ENCODE results near the gene ATP1A1.

ATP1A1 gene

GRCh38 chr1:116382321-116382720 lies 9.3 kb downstream of the ATP1A1 start:
- Mint-ChIP-seq H3K4me3 (no peak overlapping the region), H3K27ac (no peak overlapping the region), H3K36me3 (peaks cover 3% of the 10 kb centered on the region), H3K4me1 (peaks cover 38% of the 10 kb centered on the region), H3K27me3 (no peaks in the 10 kb centered on the region), H3K9me3 (no peaks in the 10 kb centered on the region)
- no peak for DNase-seq (ENCODE audit: low spot score in 2 of 2)
- no peak for ATAC-seq (ENCODE audit: low read depth)

DNA sequence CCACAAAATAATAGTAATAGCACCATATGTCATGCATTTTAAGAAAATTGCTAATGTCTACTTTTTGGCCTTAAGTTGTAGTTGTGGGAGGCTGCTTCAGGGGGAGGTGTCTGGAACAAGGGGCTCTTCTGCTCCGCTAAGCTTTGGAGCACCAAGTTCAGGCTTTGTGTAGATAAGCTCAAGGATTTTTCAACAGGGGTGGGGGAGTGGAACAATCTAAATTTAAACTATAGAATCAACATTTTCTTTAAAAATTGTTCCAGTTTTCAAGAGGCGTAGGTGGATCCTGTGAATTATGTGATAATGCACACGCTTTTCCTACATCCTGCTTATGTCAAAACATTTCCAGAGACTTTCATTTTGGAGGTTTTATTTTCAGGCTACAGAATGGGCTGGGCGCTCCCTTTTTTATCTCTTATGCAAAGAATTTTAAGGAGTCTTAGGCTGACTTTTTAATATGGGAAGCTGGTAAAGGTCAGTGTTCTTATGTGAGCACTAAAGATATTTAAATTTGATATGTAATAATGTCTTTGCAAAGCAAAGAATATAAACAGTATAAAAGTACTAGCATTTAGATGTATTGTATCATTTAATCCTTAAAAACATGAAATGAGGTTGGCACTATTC lies 9.9 kb downstream of the ATP1A1 start:
- peaks cover 32% of the 10 kb centered on the region for H3K4me1 Mint-ChIP-seq
- DNase-seq (ENCODE audit: low spot score in 2 of 2): no peak
- H3K27ac Mint-ChIP-seq: no peak overlapping the region
- no peak overlapping the region for H3K4me3 Mint-ChIP-seq
- peaks cover 7% of the 10 kb centered on the region for H3K36me3 Mint-ChIP-seq
- H3K27me3 Mint-ChIP-seq: no peaks in the 10 kb centered on the region
- ATAC-seq (ENCODE audit: low read depth): no peak
- no peaks in the 10 kb centered on the region for H3K9me3 Mint-ChIP-seq

GRCh38 chr1:116386042-116386441 lies 13.0 kb downstream of the ATP1A1 start:
- peaks cover 15% of the 10 kb centered on the region for H3K4me1 Mint-ChIP-seq
- DNase-seq (ENCODE audit: low spot score in 2 of 2): no peak

DNA sequence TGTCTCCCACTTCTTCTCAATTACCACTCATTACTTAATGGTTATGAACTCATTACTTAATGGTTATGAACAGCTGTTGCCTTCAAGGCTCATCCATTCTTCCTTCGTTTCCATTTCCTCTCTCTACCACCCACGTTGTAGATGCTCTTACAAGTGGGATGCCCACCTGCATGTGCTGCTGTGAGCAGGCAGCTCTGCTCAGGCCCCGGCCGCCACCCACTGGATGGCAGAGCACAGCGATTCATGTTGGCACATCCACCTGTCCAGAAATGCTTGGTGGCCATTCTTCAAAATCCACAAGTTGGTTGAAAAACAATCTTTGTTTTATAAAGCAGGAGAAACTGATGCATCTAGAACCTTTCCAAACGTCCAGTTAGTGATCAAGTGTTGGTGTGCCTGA lies 14.5 kb downstream of the ATP1A1 start:
- Mint-ChIP-seq H3K36me3 (peaks cover 34% of the 10 kb centered on the region), H3K9me3 (no peaks in the 10 kb centered on the region), H3K27me3 (no peaks in the 10 kb centered on the region), H3K4me3 (no peak overlapping the region), H3K27ac (no peak overlapping the region), H3K4me1 (peaks cover 10% of the 10 kb centered on the region)
- ATAC-seq (ENCODE audit: low read depth) (no peak), DNase-seq (ENCODE audit: low spot score in 2 of 2) (no peak)

More at GRCh38 chr1:116386042-116386441, 13.0 kb downstream of the ATP1A1 start:
- Mint-ChIP-seq H3K4me3 (no peak overlapping the region), H3K27ac (no peak overlapping the region), H3K9me3 (no peaks in the 10 kb centered on the region), H3K27me3 (no peaks in the 10 kb centered on the region), H3K36me3 (peaks cover 28% of the 10 kb centered on the region)
- no peak for ATAC-seq (ENCODE audit: low read depth)

- Mint-ChIP-seq H3K4me1 (peaks cover 8% of the 10 kb centered on the region), H3K4me3 (no peak overlapping the region), H3K27me3 (no peaks in the 10 kb centered on the region), H3K36me3 (peaks cover 37% of the 10 kb centered on the region), H3K9me3 (no peaks in the 10 kb centered on the region), H3K27ac (no peak overlapping the region)
- DNase-seq (ENCODE audit: low spot score in 2 of 2) (no peak), ATAC-seq (ENCODE audit: low read depth) (no peak)
Observed at GRCh38 chr1:116388122-116388521, 15.1 kb downstream of the ATP1A1 start.

GRCh38 chr1:116389013-116389412 lies 16.0 kb downstream of the ATP1A1 start:
- peaks cover 38% of the 10 kb centered on the region for H3K36me3 Mint-ChIP-seq
- DNase-seq (ENCODE audit: low spot score in 2 of 2) (no peak), ATAC-seq (ENCODE audit: low read depth) (no peak)
- peaks cover 5% of the 10 kb centered on the region for H3K4me1 Mint-ChIP-seq
- peak overlapping the region; percentile 65 for H3K27ac Mint-ChIP-seq
- H3K27me3 Mint-ChIP-seq: no peaks in the 10 kb centered on the region
- no peaks in the 10 kb centered on the region for H3K9me3 Mint-ChIP-seq
- no peak overlapping the region for H3K4me3 Mint-ChIP-seq

DNA sequence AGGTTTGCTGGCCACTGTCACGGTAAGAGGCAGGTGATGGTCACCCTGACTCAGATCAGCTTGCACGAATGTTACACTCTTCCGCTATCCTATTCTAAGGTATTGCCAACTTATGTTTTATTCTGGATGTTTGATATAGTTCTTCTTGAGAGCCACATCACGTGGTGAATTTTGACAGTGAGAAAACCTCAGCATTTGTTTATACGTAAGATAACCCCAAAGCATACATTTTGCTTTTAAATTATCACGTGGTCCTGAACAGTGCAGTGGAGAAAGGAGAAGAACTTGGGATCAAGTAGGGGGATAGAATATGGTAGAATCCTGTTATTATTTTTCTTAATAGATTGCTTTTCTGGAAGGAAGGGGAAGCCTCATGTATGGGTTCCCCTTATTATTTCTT lies 16.6 kb downstream of the ATP1A1 start:
- peaks cover 5% of the 10 kb centered on the region for H3K4me1 Mint-ChIP-seq
- ATAC-seq (ENCODE audit: low read depth) (no peak), DNase-seq (ENCODE audit: low spot score in 2 of 2) (no peak)
- no peaks in the 10 kb centered on the region for H3K27me3 Mint-ChIP-seq
- peak overlapping the region; percentile 65 for H3K27ac Mint-ChIP-seq
- no peak overlapping the region for H3K4me3 Mint-ChIP-seq
- peaks cover 38% of the 10 kb centered on the region for H3K36me3 Mint-ChIP-seq
- H3K9me3 Mint-ChIP-seq: no peaks in the 10 kb centered on the region

GRCh38 chr1:116390195-116390594 lies 17.2 kb downstream of the ATP1A1 start:
- H3K36me3 Mint-ChIP-seq: peaks cover 41% of the 10 kb centered on the region
- DNase-seq (ENCODE audit: low spot score in 2 of 2): no peak
- no peaks in the 10 kb centered on the region for H3K9me3 Mint-ChIP-seq
- ATAC-seq (ENCODE audit: low read depth): peak; percentile 35
- no peak overlapping the region for H3K27ac Mint-ChIP-seq
- peaks cover 5% of the 10 kb centered on the region for H3K4me1 Mint-ChIP-seq
- no peaks in the 10 kb centered on the region for H3K27me3 Mint-ChIP-seq
- no peak overlapping the region for H3K4me3 Mint-ChIP-seq

- Mint-ChIP-seq H3K36me3 (peaks cover 41% of the 10 kb centered on the region), H3K4me3 (no peak overlapping the region), H3K9me3 (no peaks in the 10 kb centered on the region), H3K27ac (peak overlapping the region; percentile 39), H3K27me3 (no peaks in the 10 kb centered on the region), H3K4me1 (peaks cover 5% of the 10 kb centered on the region)
- DNase-seq (ENCODE audit: low spot score in 2 of 2): no peak
- ATAC-seq (ENCODE audit: low read depth): no peak
Observed at GRCh38 chr1:116391185-116391584, 18.1 kb downstream of the ATP1A1 start.

DNA sequence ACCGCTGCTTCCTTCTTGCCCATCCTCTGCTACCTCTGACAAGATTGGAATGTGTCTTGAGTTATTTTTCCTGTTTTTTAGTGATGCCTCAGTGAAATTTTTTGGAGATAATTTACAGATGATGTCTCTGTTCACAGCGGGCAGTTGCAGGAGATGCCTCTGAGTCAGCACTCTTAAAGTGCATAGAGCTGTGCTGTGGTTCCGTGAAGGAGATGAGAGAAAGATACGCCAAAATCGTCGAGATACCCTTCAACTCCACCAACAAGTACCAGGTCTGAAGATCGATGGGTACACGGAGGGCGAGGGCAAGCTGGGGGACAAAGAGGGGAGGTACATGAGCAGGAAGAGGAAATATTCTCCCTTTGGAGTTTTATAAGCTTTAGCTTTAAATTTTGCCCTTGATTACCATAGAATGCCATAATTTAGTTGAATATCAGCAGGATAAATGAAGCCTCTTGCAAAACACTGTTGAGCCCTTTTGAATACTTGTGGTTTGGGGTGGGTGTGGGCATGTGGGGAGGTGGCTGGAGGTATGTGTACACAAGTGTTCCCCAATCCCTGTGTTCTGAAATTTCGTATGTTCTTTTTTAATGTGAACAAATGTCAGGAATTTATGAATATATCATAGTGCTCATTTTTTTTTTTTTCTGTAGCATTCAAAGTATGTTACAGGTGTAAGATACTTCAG lies 19.8 kb downstream of the ATP1A1 start:
- DNase-seq (ENCODE audit: low spot score in 2 of 2): no peak
- no peaks in the 10 kb centered on the region for H3K9me3 Mint-ChIP-seq
- ATAC-seq (ENCODE audit: low read depth): no peak
- H3K36me3 Mint-ChIP-seq: peaks cover 53% of the 10 kb centered on the region
- H3K27ac Mint-ChIP-seq: peak overlapping the region; percentile 26
- no peak overlapping the region for H3K4me3 Mint-ChIP-seq
- H3K4me1 Mint-ChIP-seq: peaks cover 5% of the 10 kb centered on the region
- H3K27me3 Mint-ChIP-seq: no peaks in the 10 kb centered on the region

DNA sequence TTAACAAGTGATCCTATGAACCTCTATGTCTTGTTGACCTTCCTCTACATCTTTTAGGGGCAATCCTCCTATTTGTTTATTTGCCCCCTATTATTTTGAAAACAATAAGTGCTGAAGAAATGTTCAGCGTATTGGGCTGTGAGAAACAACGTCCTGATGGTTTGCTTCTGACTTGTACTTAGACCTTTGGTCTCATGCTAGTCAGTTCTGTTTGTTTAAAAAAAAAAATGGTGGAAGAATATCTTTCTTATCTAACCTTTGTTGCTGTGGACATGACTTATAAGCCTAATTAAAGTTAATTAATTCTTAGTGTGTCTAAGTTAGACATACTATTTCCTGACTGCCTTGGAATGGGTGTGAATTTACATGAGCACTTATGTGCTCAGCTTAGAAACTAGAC lies 20.7 kb downstream of the ATP1A1 start:
- H3K27ac Mint-ChIP-seq: peak overlapping the region; percentile 5
- ATAC-seq (ENCODE audit: low read depth) (no peak), DNase-seq (ENCODE audit: low spot score in 2 of 2) (no peak)
- no peak overlapping the region for H3K4me3 Mint-ChIP-seq
- no peaks in the 10 kb centered on the region for H3K27me3 Mint-ChIP-seq
- no peaks in the 10 kb centered on the region for H3K9me3 Mint-ChIP-seq
- H3K4me1 Mint-ChIP-seq: peaks cover 5% of the 10 kb centered on the region
- peaks cover 52% of the 10 kb centered on the region for H3K36me3 Mint-ChIP-seq

- H3K36me3 Mint-ChIP-seq: peaks cover 54% of the 10 kb centered on the region
- DNase-seq (ENCODE audit: low spot score in 2 of 2) (no peak), ATAC-seq (ENCODE audit: low read depth) (no peak)
- H3K9me3 Mint-ChIP-seq: no peaks in the 10 kb centered on the region
- H3K4me3 Mint-ChIP-seq: no peak overlapping the region
- no peaks in the 10 kb centered on the region for H3K27me3 Mint-ChIP-seq
- H3K27ac Mint-ChIP-seq: peak overlapping the region; percentile 5
- peaks cover 4% of the 10 kb centered on the region for H3K4me1 Mint-ChIP-seq
Observed at GRCh38 chr1:116394270-116394669, 21.2 kb downstream of the ATP1A1 start.

GRCh38 chr1:116396769-116397168 lies 23.7 kb downstream of the ATP1A1 start:
- no peaks in the 10 kb centered on the region for H3K9me3 Mint-ChIP-seq
- H3K4me1 Mint-ChIP-seq: no peaks in the 10 kb centered on the region
- no peak for ATAC-seq (ENCODE audit: low read depth)
- H3K4me3 Mint-ChIP-seq: no peak overlapping the region
- H3K36me3 Mint-ChIP-seq: peaks cover 59% of the 10 kb centered on the region
- peak overlapping the region; percentile 19 for H3K27ac Mint-ChIP-seq
- no peak for DNase-seq (ENCODE audit: low spot score in 2 of 2)
- H3K27me3 Mint-ChIP-seq: no peaks in the 10 kb centered on the region

DNA sequence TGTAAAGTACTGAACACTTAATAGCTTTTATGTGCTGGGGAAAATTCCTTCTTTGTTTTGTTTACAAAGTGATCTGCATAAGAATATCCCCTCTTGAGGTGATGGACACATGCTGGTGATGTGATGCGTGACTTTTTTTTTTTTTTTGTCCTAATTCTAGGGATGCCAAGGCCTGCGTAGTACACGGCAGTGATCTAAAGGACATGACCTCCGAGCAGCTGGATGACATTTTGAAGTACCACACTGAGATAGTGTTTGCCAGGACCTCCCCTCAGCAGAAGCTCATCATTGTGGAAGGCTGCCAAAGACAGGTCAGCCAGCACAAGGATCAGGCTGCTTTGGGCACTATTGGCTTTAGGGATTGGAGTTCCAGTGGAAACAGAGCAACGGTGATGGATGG lies 24.7 kb downstream of the ATP1A1 start:
- no peaks in the 10 kb centered on the region for H3K4me1 Mint-ChIP-seq
- no peaks in the 10 kb centered on the region for H3K27me3 Mint-ChIP-seq
- no peak overlapping the region for H3K4me3 Mint-ChIP-seq
- H3K9me3 Mint-ChIP-seq: no peaks in the 10 kb centered on the region
- ATAC-seq (ENCODE audit: low read depth) (no peak), DNase-seq (ENCODE audit: low spot score in 2 of 2) (no peak)
- peaks cover 59% of the 10 kb centered on the region for H3K36me3 Mint-ChIP-seq
- H3K27ac Mint-ChIP-seq: no peak overlapping the region

- Mint-ChIP-seq H3K27ac (peak overlapping the region; percentile 26), H3K36me3 (peaks cover 61% of the 10 kb centered on the region), H3K9me3 (no peaks in the 10 kb centered on the region), H3K4me3 (no peak overlapping the region), H3K27me3 (no peaks in the 10 kb centered on the region), H3K4me1 (no peaks in the 10 kb centered on the region)
- ATAC-seq (ENCODE audit: low read depth) (no peak), DNase-seq (ENCODE audit: low spot score in 2 of 2) (no peak)
Observed at GRCh38 chr1:116400780-116401179, 27.7 kb downstream of the ATP1A1 start.

All from memory B cell (primary cell).